H1 (cell line): ENCODE data around the gene PCBP4.
A peak's percentile ranks its signal among the peaks of the same experiment; 100 is the strongest.

Experiments
- CEBPB ChIP-seq: IDR thresholded peaks from 2 replicates; pipeline ENCODE4 v1.6.1; 2012; ENCODE audit warnings: low read depth, low read length
- CTCF ChIP-seq, 3 experiments: IDR thresholded peaks; 1 replicate in 2 of 3; 2 replicates in 1 of 3; pipeline versions ENCODE4 v1.5.1 to v1.6.1; 2011; ENCODE audit warnings: low read length in 3 of 3, mild to moderate bottlenecking in 3 of 3, inconsistent platforms in 2 of 3, low read depth in 1 of 3, moderate library complexity in 1 of 3; ENCODE audit not compliant: insufficient read depth in 1 of 3; ENCODE audit errors: control extremely low read depth in 1 of 3
- EZH2 ChIP-seq: fragments of 200-600 bp; sonication (generic); IDR thresholded peaks from 2 replicates; pipeline ENCODE4 v1.7.1; 2012; ENCODE audit warnings: low read depth, mild to moderate bottlenecking, moderate library complexity, low read length, inconsistent platforms; ENCODE audit not compliant: severe bottlenecking
- HDAC6 ChIP-seq: IDR thresholded peaks from one replicate; pipeline ENCODE4 v1.7.1; 2012; ENCODE audit warnings: low read depth, mild to moderate bottlenecking, inconsistent platforms, low read length, moderate library complexity
- JUND ChIP-seq: IDR thresholded peaks from 2 replicates; pipeline ENCODE4 v1.6.1; 2011; ENCODE audit warnings: mild to moderate bottlenecking, improper control_type of control experiment, low read length
- POLR2A ChIP-seq, 2 experiments: IDR thresholded peaks; 1 replicate in 1 of 2; 2 replicates in 1 of 2; pipeline ENCODE4 v1.6.1; 2011; ENCODE audit warnings: low read depth in 2 of 2, low read length in 2 of 2, mild to moderate bottlenecking in 2 of 2; ENCODE audit errors: control extremely low read depth in 1 of 2
- RNF2 ChIP-seq: fragments of 200-900, 300-1000 bp; sonication (generic); IDR thresholded peaks from 2 replicates; pipeline ENCODE4 v1.7.1; 2016; ENCODE audit warnings: borderline replicate concordance, low read depth, mild to moderate bottlenecking, antibody characterized with exemption, low read length; ENCODE audit not compliant: poor library complexity, severe bottlenecking; ENCODE audit errors: missing control alignments
- SIN3A ChIP-seq, 2 experiments: IDR thresholded peaks in 1 of 2; conservative IDR thresholded peaks in 1 of 2; 2 replicates each; pipeline ENCODE4 v1.6.1; 2011 to 2012; ENCODE audit warnings: low read length in 2 of 2, improper control_type of control experiment in 1 of 2, low read depth in 1 of 2, mild to moderate bottlenecking in 1 of 2
- SUZ12 ChIP-seq: fragments of 200-600 bp; sonication (generic); IDR thresholded peaks from 2 replicates; pipeline ENCODE4 v1.6.1; 2012; ENCODE audit warnings: mild to moderate bottlenecking, inconsistent platforms, low read length, moderate library complexity, mixed read lengths
- TAF1 ChIP-seq: IDR thresholded peaks from 2 replicates; pipeline ENCODE4 v1.6.1; 2011; ENCODE audit warnings: mild to moderate bottlenecking, low read depth, low read length
- TEAD4 ChIP-seq: IDR thresholded peaks from 2 replicates; pipeline ENCODE4 v1.6.1; 2012; ENCODE audit warnings: low read depth, low read length, inconsistent platforms, mixed read lengths

GRCh38 chr3:51992017-51992682, 24.9 kb upstream of the PCBP4 start:
- TF ChIP-seq SIN3A (conservative IDR thresholded peaks at IDR 0.05 in 1 of 2, IDR thresholded peaks at IDR 0.05 in 1 of 2; ENCODE audit: low read depth in 1 of 2, low read length in 2 of 2) (no peak), CTCF (IDR thresholded peaks at IDR 0.05; ENCODE audit: control extremely low read depth in 1 of 3, insufficient read depth in 1 of 3, low read depth in 1 of 3, low read length in 3 of 3) (no peak), CEBPB (no peak), SUZ12 (no peak), TEAD4 (no peak), RNF2 (no peak), TAF1 (no peak), JUND (no peak), POLR2A (IDR thresholded peaks at IDR 0.05; ENCODE audit: control extremely low read depth in 1 of 2, low read depth in 2 of 2, low read length in 2 of 2) (peak in 1 of 2 experiments; percentile 83; a peak in 1 of 3 replicates), EZH2 (no peak), HDAC6 (no peak)
